ENCODE measurements around the gene BLNK. TPM values are rescaled to one million over a fixed set of nuclear protein-coding genes. Genes with fewer than 3 reads are reported as not detected.
"Not testable (repeated sequence)": the region's sequence is repeated elsewhere in the genome, so short reads cannot be mapped to it uniquely, and the experiment has no call there.

The BLNK gene
- polyA plus RNA-seq, 1 experiment = not detected

- DNase-seq (ENCODE audit: low read depth) = no peak
- ChIA-PET CTCF (interaction anchor here (0.9 kb wide), 1 partner anchor 18 kb away, joined by 4 read pairs; no protein-coding TSS in a partner anchor), POLR2A (no interaction called here)
- H3K4me3 ChIP-seq (ENCODE audit: low read depth, low read length) = no peak overlapping the region
- H3K27me3 ChIP-seq (ENCODE audit: control insufficient read depth, insufficient read depth, low read length) = no peaks in the 10 kb centered on the region
- no peak for TF ChIP-seq CTCF (IDR thresholded peaks at IDR 0.05; ENCODE audit: insufficient read depth, low read depth, low read length)
- H3K36me3 ChIP-seq (ENCODE audit: control insufficient read depth, insufficient read depth, low read length) = no peaks in the 10 kb centered on the region
Measured at GRCh38 chr10:96211764-96212163, 59.6 kb downstream of the BLNK start.

- ChIA-PET CTCF (no interaction called here), POLR2A (no interaction called here)
- DNase-seq (ENCODE audit: low read depth) = no peak
- no peak for TF ChIP-seq CTCF (IDR thresholded peaks at IDR 0.05; ENCODE audit: insufficient read depth, low read depth, low read length)
- Histone ChIP-seq H3K36me3 (ENCODE audit: control insufficient read depth, insufficient read depth, low read length) (no peaks in the 10 kb centered on the region), H3K4me3 (ENCODE audit: low read depth, low read length) (no peak overlapping the region), H3K27me3 (ENCODE audit: control insufficient read depth, insufficient read depth, low read length) (no peaks in the 10 kb centered on the region)
Measured at GRCh38 chr10:96208946-96209345, 62.4 kb downstream of the BLNK start.

GRCh38 chr10:96208271-96208670 is 63.1 kb downstream of the BLNK start:
- CTCF ChIA-PET = interaction anchor here (1.4 kb wide), 1 partner anchor 21 kb away, joined by 6 read pairs; no protein-coding TSS in a partner anchor
- no peak for TF ChIP-seq CTCF (IDR thresholded peaks at IDR 0.05; ENCODE audit: insufficient read depth, low read depth, low read length)
- Histone ChIP-seq H3K27me3 (ENCODE audit: control insufficient read depth, insufficient read depth, low read length) (no peaks in the 10 kb centered on the region), H3K4me3 (ENCODE audit: low read depth, low read length) (no peak overlapping the region), H3K36me3 (ENCODE audit: control insufficient read depth, insufficient read depth, low read length) (no peaks in the 10 kb centered on the region)
- POLR2A ChIA-PET = no interaction called here
- DNase-seq (ENCODE audit: low read depth) = no peak

GRCh38 chr10:96205580-96205979 is 65.8 kb downstream of the BLNK start:
- Histone ChIP-seq H3K36me3 (ENCODE audit: control insufficient read depth, insufficient read depth, low read length) (no peaks in the 10 kb centered on the region), H3K27me3 (ENCODE audit: control insufficient read depth, insufficient read depth, low read length) (no peaks in the 10 kb centered on the region), H3K4me3 (ENCODE audit: low read depth, low read length) (no peak overlapping the region)
- POLR2A ChIA-PET = no interaction called here
- no peak for DNase-seq (ENCODE audit: low read depth)
- TF ChIP-seq CTCF (IDR thresholded peaks at IDR 0.05; ENCODE audit: insufficient read depth, low read depth, low read length) = no peak
- CTCF ChIA-PET = no interaction called here

GRCh38 chr10:96201525-96201924 is 69.8 kb downstream of the BLNK start:
- H3K4me3 ChIP-seq (ENCODE audit: low read depth, low read length) = no peak overlapping the region
- no peaks in the 10 kb centered on the region for H3K27me3 ChIP-seq (ENCODE audit: control insufficient read depth, insufficient read depth, low read length)
- POLR2A ChIA-PET = no interaction called here
- no peak for TF ChIP-seq CTCF (IDR thresholded peaks at IDR 0.05; ENCODE audit: insufficient read depth, low read depth, low read length)
- DNase-seq (ENCODE audit: low read depth) = no peak
- no peaks in the 10 kb centered on the region for H3K36me3 ChIP-seq (ENCODE audit: control insufficient read depth, insufficient read depth, low read length)
- CTCF ChIA-PET = no interaction called here

- H3K4me3 ChIP-seq (ENCODE audit: low read depth, low read length); H3K27me3 ChIP-seq (ENCODE audit: control insufficient read depth, insufficient read depth, low read length); H3K36me3 ChIP-seq (ENCODE audit: control insufficient read depth, insufficient read depth, low read length); CTCF ChIA-PET; DNase-seq (ENCODE audit: low read depth); POLR2A ChIA-PET: not testable (repeated sequence)
Measured at GRCh38 chr10:96189505-96189904, 81.9 kb downstream of the BLNK start.
